IMR-90 (cell line): ENCODE results near the gene IPMK. TPM values are rescaled to one million over a fixed set of nuclear protein-coding genes. Genes with fewer than 3 reads are reported as not detected.

Experiments
- ATAC-seq: fragments of 200-7000 bp; cut with Tn5 transposase; 2 replicates; pipeline ENCODE4 v1.9.1; 2020; ENCODE audit warnings: low read depth, mild to moderate bottlenecking, moderate library complexity
- BruUV-seq: library from RNA; stranded (reverse); fragments of 400-500 nt; replicated peaks from 2 replicates; lab custom pipeline; 2021; lab: Mats Ljungman, UMichigan
- CTCF ChIA-PET: fragments of 300-600 bp; formaldehyde crosslinking; extraction: SDS; loops from one replicate; lab custom pipeline; 2021; ENCODE audit warnings: antibody characterized with exemption; lab: Yijun Ruan, JAX
- POLR2A ChIA-PET: fragments of 300-600 bp; sonication (Branson Sonifier 250); formaldehyde crosslinking; loops from one replicate; lab custom pipeline; 2022; ENCODE audit warnings: antibody characterized with exemption; ENCODE audit not compliant: unreplicated experiment; lab: Charles Lee
- DNase-seq: peaks from one replicate; pipeline ENCODE4 v3.0.0; 2013
- H2AFZ ChIP-seq: replicated peaks from 2 replicates; pipeline ENCODE3; 2013; ENCODE audit warnings: low read length, mild to moderate bottlenecking; ENCODE audit not compliant: poor library complexity
- H2AK5ac ChIP-seq: 2 replicates; pipeline ENCODE4 v1.6.1; 2013; ENCODE audit warnings: low read depth, low read length, inconsistent platforms
- H2AK9ac ChIP-seq: replicated peaks from 2 replicates; pipeline ENCODE3; 2013; ENCODE audit warnings: mild to moderate bottlenecking, low read depth, low read length, moderate library complexity; ENCODE audit not compliant: poor library complexity
- H2BK120ac ChIP-seq: 2 replicates; pipeline ENCODE4 v1.6.1; 2013; ENCODE audit warnings: low read depth, low read length, inconsistent platforms
- H2BK15ac ChIP-seq: 3 replicates; pipeline ENCODE4 v1.6.1; 2013; ENCODE audit warnings: low read depth, low read length, inconsistent platforms
- H2BK20ac ChIP-seq: 2 replicates; pipeline ENCODE4 v1.6.1; 2013; ENCODE audit warnings: low read depth, mild to moderate bottlenecking, inconsistent platforms, low read length, moderate library complexity
- H2BK5ac ChIP-seq: 2 replicates; pipeline ENCODE4 v1.6.1; 2013; ENCODE audit warnings: mild to moderate bottlenecking, low read depth, low read length, inconsistent platforms; ENCODE audit not compliant: poor library complexity, severe bottlenecking
- H3K14ac ChIP-seq: replicated peaks from 2 replicates; pipeline ENCODE4 v1.6.1; 2013; ENCODE audit warnings: low read depth, low read length, inconsistent platforms
- H3K18ac ChIP-seq: 2 replicates; pipeline ENCODE4 v1.6.1; 2013; ENCODE audit warnings: low read depth, low read length, control low read depth
- H3K23ac ChIP-seq: 2 replicates; pipeline ENCODE4 v1.6.1; 2013; ENCODE audit warnings: low read depth, low read length, inconsistent platforms
- H3K27ac ChIP-seq: 2 replicates; pipeline ENCODE4 v1.5.1; 2013; ENCODE audit warnings: mild to moderate bottlenecking, control low read depth, low read length; ENCODE audit not compliant: insufficient read depth
- H3K27me3 ChIP-seq: 2 replicates; pipeline ENCODE4 v1.6.1; 2013; ENCODE audit warnings: low read length; ENCODE audit not compliant: control insufficient read depth, insufficient read depth
- H3K36me3 ChIP-seq: 2 replicates; pipeline ENCODE4 v1.6.1; 2013; ENCODE audit warnings: low read length, mixed read lengths; ENCODE audit not compliant: control insufficient read depth, insufficient read depth
- H3K4ac ChIP-seq: 2 replicates; pipeline ENCODE4 v1.6.1; 2013; ENCODE audit warnings: low read depth, low read length, inconsistent platforms
- H3K4me1 ChIP-seq: 2 replicates; pipeline ENCODE4 v1.6.1; 2013; ENCODE audit warnings: low read length, mixed read lengths; ENCODE audit not compliant: control insufficient read depth, insufficient read depth
- H3K4me2 ChIP-seq: 2 replicates; pipeline ENCODE4 v1.6.1; 2013; ENCODE audit warnings: low read depth, mild to moderate bottlenecking, control low read depth, low read length, moderate library complexity
- H3K4me3 ChIP-seq: 2 replicates; pipeline ENCODE4 v1.5.1; 2013; ENCODE audit warnings: low read depth, mild to moderate bottlenecking, control low read depth, low read length, moderate library complexity; ENCODE audit not compliant: insufficient read depth
- H3K56ac ChIP-seq: 2 replicates; pipeline ENCODE4 v1.6.1; 2013; ENCODE audit warnings: low read length, inconsistent platforms; ENCODE audit not compliant: insufficient read depth; ENCODE audit errors: extremely low read depth
- H3K79me1 ChIP-seq, 2 experiments: 2 replicates each; pipeline ENCODE4 v1.6.1; 2013; ENCODE audit warnings: low read length in 2 of 2, inconsistent platforms in 1 of 2, low read depth in 1 of 2
- H3K9ac ChIP-seq: 2 replicates; pipeline ENCODE4 v1.6.1; 2013; ENCODE audit warnings: low read depth, low read length, control low read depth
- H3K9me1 ChIP-seq: 2 replicates; pipeline ENCODE4 v1.6.1; 2013; ENCODE audit warnings: low read length, inconsistent platforms; ENCODE audit not compliant: insufficient read depth
- H3K9me3 ChIP-seq: 2 replicates; pipeline ENCODE4 v1.6.1; 2013; ENCODE audit warnings: low read length; ENCODE audit not compliant: control insufficient read depth, insufficient read depth
- H4K20me1 ChIP-seq: 2 replicates; pipeline ENCODE4 v1.6.1; 2013; ENCODE audit warnings: low read length, inconsistent platforms; ENCODE audit not compliant: insufficient read depth
- H4K5ac ChIP-seq: 2 replicates; pipeline ENCODE4 v1.6.1; 2013; ENCODE audit warnings: mild to moderate bottlenecking, low read depth, low read length, control low read depth
- H4K8ac ChIP-seq, 2 experiments: 2 replicates each; pipeline ENCODE4 v1.6.1; 2013; ENCODE audit warnings: low read depth in 2 of 2, low read length in 2 of 2, control low read depth in 1 of 2, inconsistent platforms in 1 of 2
- H4K91ac ChIP-seq: 2 replicates; pipeline ENCODE4 v1.6.1; 2013; ENCODE audit warnings: low read depth, low read length, inconsistent platforms; ENCODE audit not compliant: insufficient read depth
- POLR2A ChIP-seq: IDR thresholded peaks from 2 replicates; pipeline ENCODE4 v1.6.1; 2012; ENCODE audit warnings: mild to moderate bottlenecking, low read depth, low read length
- USF2 ChIP-seq: fragments of 150-350 bp; IDR thresholded peaks from 2 replicates; pipeline ENCODE4 v1.6.1; 2017; ENCODE audit warnings: mild to moderate bottlenecking, antibody characterized with exemption, low read length, low read depth
- WGBS, 2 experiments: methylation state at CpG; one replicate each; pipeline versions ENCODE4 v1.1.5 to v1.1.7; 2013; ENCODE audit warnings: missing lambda C conversion rate in 2 of 2; ENCODE audit not compliant: insufficient read length in 1 of 2; ENCODE audit errors: extremely low coverage in 2 of 2; 5-methylcytosine and 5-hydroxymethylcytosine counted together
- dilution Hi-C: fragments of 300-500 bp; cut with HindIII; formaldehyde crosslinking; loops from one replicate; pipeline ENCODE4 v1.14.3; 2018; ENCODE audit warnings: low sequenced_read_pairs; ENCODE audit not compliant: unreplicated experiment
- in situ Hi-C: fragments of 300-500 bp; cut with MboI; formaldehyde crosslinking; loops from 3 replicates; pipeline ENCODE4 v1.14.3; 2019; ENCODE audit warnings: low sequenced_read_pairs, inconsistent platforms, mixed read lengths
- intact Hi-C: fragments of 100-400 bp; cut with micrococcal nuclease; formaldehyde crosslinking; loops from 2 replicates; pipeline ENCODE4 v1.10.0; 2022
- polyA plus RNA-seq, 3 experiments: library from polyadenylated mRNA; depleted of rRNA; stranded (reverse); fragments of >200 nt; gene quantifications; 2 replicates each; pipeline ENCODE4 v1.2.3, GENCODE V29; 2012; ENCODE audit warnings: low replicate concordance in 1 of 3
- total RNA-seq: library from RNA; depleted of rRNA; stranded (reverse); fragments of >200 nt; gene quantifications from 2 replicates; pipeline ENCODE4 v1.2.3, GENCODE V29; 2012
- TF ChIP-seq, protein P1 (sequence below): fragments of 150-350 bp; IDR thresholded peaks from 2 replicates; pipeline ENCODE4 v1.6.1; 2016; ENCODE audit warnings: low read depth, mild to moderate bottlenecking, low read length, moderate library complexity, borderline replicate concordance

Gene IPMK
- total and polyA plus RNA-seq, 2 of the 4 experiments (the other 2 are of a cell fraction), result 0.89 to 2.0 TPM

DNA sequence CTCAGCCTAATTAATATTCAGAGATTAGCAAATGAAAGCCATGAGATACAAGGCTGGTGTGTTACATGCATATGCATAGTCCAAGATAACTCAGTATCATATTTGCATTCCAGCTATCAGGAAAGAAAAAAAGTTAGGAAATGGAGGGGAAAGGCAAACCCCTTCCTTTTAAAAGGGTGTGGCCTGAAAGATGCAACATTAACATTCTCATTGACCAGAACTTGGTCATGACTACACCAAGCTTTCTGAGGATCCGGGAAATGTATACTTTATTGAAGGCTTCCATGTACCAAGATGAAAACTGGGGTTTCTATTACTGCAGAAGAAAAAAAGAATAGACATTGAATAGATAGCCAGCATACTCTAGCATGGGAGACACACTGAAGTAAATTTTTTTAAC, 96.5 kb downstream of the IPMK start:
- CTCF ChIA-PET, result no interaction called here
- no peak overlapping the region for H2AK9ac ChIP-seq

More for the DNA sequence above, 96.5 kb downstream of the IPMK start:
- POLR2A ChIA-PET, result interaction anchor here (0.6 kb wide), 1 partner anchor 1350 kb away, joined by 4 read pairs; no protein-coding TSS in a partner anchor
- Histone ChIP-seq H3K4me3 (no peak overlapping the region), H4K5ac (no peak overlapping the region), H4K8ac (no peak overlapping the region), H4K20me1 (no peaks in the 10 kb centered on the region), H2BK5ac (no peak overlapping the region), H3K14ac (no peak overlapping the region), H2BK20ac (no peak overlapping the region), H2BK15ac (no peak overlapping the region), H3K18ac (no peak overlapping the region), H3K36me3 (no peaks in the 10 kb centered on the region), H3K56ac (no peak overlapping the region), H3K23ac (no peak overlapping the region), H2AFZ (no peak overlapping the region), H3K9me1 (no peaks in the 10 kb centered on the region), H3K27ac (no peak overlapping the region), H3K4ac (no peak overlapping the region), H3K9me3 (no peaks in the 10 kb centered on the region), H2BK120ac (no peak overlapping the region), H3K27me3 (0 out of 2 replicates have a peak, but pooled peaks cover 1% of the 10 kb centered on the region), H3K4me1 (no peaks in the 10 kb centered on the region), H2AK5ac (no peak overlapping the region), H3K9ac (no peak overlapping the region), H3K79me1 (no peaks in the 10 kb centered on the region), H4K91ac (no peak overlapping the region), H3K4me2 (no peak overlapping the region)
- no TSS peak for BruUV-seq
- dilution Hi-C loops, result no loop called here
- no CpG with 5 or more reads among the region's 1 CpG for WGBS, 2 experiments
- ATAC-seq, result no peak
- in situ Hi-C loops, result no loop called here
- TF ChIP-seq USF2, result no peak
- no peak for TF ChIP-seq POLR2A
- TF ChIP-seq, protein P1, sequence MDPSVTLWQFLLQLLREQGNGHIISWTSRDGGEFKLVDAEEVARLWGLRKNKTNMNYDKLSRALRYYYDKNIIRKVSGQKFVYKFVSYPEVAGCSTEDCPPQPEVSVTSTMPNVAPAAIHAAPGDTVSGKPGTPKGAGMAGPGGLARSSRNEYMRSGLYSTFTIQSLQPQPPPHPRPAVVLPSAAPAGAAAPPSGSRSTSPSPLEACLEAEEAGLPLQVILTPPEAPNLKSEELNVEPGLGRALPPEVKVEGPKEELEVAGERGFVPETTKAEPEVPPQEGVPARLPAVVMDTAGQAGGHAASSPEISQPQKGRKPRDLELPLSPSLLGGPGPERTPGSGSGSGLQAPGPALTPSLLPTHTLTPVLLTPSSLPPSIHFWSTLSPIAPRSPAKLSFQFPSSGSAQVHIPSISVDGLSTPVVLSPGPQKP, result no peak
- DNase-seq, result no peak
- intact Hi-C loops, result no loop called here
